ENCODE results near the gene MARCHF3. TPM values are rescaled to one million over a fixed set of nuclear protein-coding genes. Genes with fewer than 3 reads are reported as not detected.

MARCHF3 gene
- polyA plus RNA-seq, 1 donor from 2014 or later = 3.9 TPM

DNA sequence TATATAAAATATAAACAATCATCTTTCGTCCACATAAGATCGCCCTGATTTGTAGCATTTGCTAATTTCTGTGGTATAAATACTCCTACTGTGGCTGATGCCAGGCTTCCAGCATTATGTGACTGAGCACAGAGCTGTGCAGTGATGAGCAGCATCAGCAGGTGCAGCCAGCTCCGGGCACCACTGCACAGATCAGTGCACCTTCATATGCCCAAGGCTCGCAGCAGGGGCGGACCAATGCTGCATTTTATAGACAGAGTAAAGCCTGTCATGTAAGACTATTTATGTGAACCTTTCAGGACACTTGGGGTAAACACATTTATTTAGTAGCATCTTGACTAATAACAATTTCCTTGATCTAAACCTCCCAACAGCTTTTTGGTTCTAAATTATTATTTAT lies 200.3 kb downstream of the MARCHF3 start:
- H3K27ac ChIP-seq (ENCODE audit: low read length) = no peak overlapping the region
- no peaks in the 10 kb centered on the region for H3K79me2 ChIP-seq (replicated peaks; ENCODE audit: insufficient read depth, low read length)
- no peak overlapping the region for H2AFZ ChIP-seq (ENCODE audit: low read depth, low read length)
- no peaks in the 10 kb centered on the region for H3F3A ChIP-seq (ENCODE audit: insufficient read depth, low read length, poor library complexity, severe bottlenecking)
- no peaks in the 10 kb centered on the region for H3K9me2 ChIP-seq (ENCODE audit: insufficient read depth, low read length)
- H3K9ac ChIP-seq (ENCODE audit: low read length) = no peak overlapping the region
- H3K9me3 ChIP-seq (ENCODE audit: low read length) = no peaks in the 10 kb centered on the region
- peaks cover 9% of the 10 kb centered on the region for H3K36me3 ChIP-seq (ENCODE audit: insufficient read depth, low read length)
- TF ChIP-seq, protein P1, sequence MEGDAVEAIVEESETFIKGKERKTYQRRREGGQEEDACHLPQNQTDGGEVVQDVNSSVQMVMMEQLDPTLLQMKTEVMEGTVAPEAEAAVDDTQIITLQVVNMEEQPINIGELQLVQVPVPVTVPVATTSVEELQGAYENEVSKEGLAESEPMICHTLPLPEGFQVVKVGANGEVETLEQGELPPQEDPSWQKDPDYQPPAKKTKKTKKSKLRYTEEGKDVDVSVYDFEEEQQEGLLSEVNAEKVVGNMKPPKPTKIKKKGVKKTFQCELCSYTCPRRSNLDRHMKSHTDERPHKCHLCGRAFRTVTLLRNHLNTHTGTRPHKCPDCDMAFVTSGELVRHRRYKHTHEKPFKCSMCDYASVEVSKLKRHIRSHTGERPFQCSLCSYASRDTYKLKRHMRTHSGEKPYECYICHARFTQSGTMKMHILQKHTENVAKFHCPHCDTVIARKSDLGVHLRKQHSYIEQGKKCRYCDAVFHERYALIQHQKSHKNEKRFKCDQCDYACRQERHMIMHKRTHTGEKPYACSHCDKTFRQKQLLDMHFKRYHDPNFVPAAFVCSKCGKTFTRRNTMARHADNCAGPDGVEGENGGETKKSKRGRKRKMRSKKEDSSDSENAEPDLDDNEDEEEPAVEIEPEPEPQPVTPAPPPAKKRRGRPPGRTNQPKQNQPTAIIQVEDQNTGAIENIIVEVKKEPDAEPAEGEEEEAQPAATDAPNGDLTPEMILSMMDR (IDR thresholded peaks at IDR 0.05; ENCODE audit: poor library complexity, severe bottlenecking) = no peak
- no peak for TF ChIP-seq EZH2 (IDR thresholded peaks at IDR 0.05; ENCODE audit: borderline replicate concordance, insufficient read depth, low read length, poor library complexity, severe bottlenecking)
- no peak for TF ChIP-seq EP300 (conservative IDR thresholded peaks at IDR 0.05; ENCODE audit: poor library complexity, severe bottlenecking)
- no peak for TF ChIP-seq POLR2AphosphoS5 (IDR thresholded peaks at IDR 0.05)
- TF ChIP-seq, protein P2, sequence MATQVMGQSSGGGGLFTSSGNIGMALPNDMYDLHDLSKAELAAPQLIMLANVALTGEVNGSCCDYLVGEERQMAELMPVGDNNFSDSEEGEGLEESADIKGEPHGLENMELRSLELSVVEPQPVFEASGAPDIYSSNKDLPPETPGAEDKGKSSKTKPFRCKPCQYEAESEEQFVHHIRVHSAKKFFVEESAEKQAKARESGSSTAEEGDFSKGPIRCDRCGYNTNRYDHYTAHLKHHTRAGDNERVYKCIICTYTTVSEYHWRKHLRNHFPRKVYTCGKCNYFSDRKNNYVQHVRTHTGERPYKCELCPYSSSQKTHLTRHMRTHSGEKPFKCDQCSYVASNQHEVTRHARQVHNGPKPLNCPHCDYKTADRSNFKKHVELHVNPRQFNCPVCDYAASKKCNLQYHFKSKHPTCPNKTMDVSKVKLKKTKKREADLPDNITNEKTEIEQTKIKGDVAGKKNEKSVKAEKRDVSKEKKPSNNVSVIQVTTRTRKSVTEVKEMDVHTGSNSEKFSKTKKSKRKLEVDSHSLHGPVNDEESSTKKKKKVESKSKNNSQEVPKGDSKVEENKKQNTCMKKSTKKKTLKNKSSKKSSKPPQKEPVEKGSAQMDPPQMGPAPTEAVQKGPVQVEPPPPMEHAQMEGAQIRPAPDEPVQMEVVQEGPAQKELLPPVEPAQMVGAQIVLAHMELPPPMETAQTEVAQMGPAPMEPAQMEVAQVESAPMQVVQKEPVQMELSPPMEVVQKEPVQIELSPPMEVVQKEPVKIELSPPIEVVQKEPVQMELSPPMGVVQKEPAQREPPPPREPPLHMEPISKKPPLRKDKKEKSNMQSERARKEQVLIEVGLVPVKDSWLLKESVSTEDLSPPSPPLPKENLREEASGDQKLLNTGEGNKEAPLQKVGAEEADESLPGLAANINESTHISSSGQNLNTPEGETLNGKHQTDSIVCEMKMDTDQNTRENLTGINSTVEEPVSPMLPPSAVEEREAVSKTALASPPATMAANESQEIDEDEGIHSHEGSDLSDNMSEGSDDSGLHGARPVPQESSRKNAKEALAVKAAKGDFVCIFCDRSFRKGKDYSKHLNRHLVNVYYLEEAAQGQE (IDR thresholded peaks at IDR 0.05; ENCODE audit: borderline replicate concordance) = no peak
- TF ChIP-seq RAD21 (conservative IDR thresholded peaks at IDR 0.05) = no peak
- no peak for TF ChIP-seq SMC3 (conservative IDR thresholded peaks at IDR 0.05; ENCODE audit: poor library complexity)
- no peak for TF ChIP-seq TAF1 (IDR thresholded peaks at IDR 0.05; ENCODE audit: low read depth)
- TF ChIP-seq MXI1 (conservative IDR thresholded peaks at IDR 0.05; ENCODE audit: poor library complexity, severe bottlenecking) = no peak
- H3K27me3 ChIP-seq (ENCODE audit: insufficient read depth, low read depth, low read length) = no peaks in the 10 kb centered on the region
- no peaks in the 10 kb centered on the region for H4K20me1 ChIP-seq (ENCODE audit: insufficient read depth)
- H3K4me2 ChIP-seq (ENCODE audit: low read length) = no peak overlapping the region
- H3K4me3 ChIP-seq (ENCODE audit: low read length) = no peak overlapping the region

- Histone ChIP-seq H3K9ac (ENCODE audit: low read length) (no peak overlapping the region), H3K79me2 (replicated peaks; ENCODE audit: insufficient read depth, low read length) (no peaks in the 10 kb centered on the region), H3K4me3 (ENCODE audit: low read length) (no peak overlapping the region), H2AFZ (ENCODE audit: low read depth, low read length) (no peak overlapping the region), H3K9me3 (ENCODE audit: low read length) (no peaks in the 10 kb centered on the region), H3K27ac (ENCODE audit: low read length) (no peak overlapping the region), H3K27me3 (ENCODE audit: insufficient read depth, low read depth, low read length) (no peaks in the 10 kb centered on the region), H3K4me2 (ENCODE audit: low read length) (no peak overlapping the region), H3K36me3 (ENCODE audit: insufficient read depth, low read length) (peaks cover 10% of the 10 kb centered on the region), H3K9me2 (ENCODE audit: insufficient read depth, low read length) (no peaks in the 10 kb centered on the region), H4K20me1 (ENCODE audit: insufficient read depth) (no peaks in the 10 kb centered on the region), H3F3A (ENCODE audit: insufficient read depth, low read length, poor library complexity, severe bottlenecking) (no peaks in the 10 kb centered on the region)
- no peak for TF ChIP-seq SMC3 (conservative IDR thresholded peaks at IDR 0.05; ENCODE audit: poor library complexity)
- TF ChIP-seq EP300 (conservative IDR thresholded peaks at IDR 0.05; ENCODE audit: poor library complexity, severe bottlenecking) = no peak
- no peak for TF ChIP-seq EZH2 (IDR thresholded peaks at IDR 0.05; ENCODE audit: borderline replicate concordance, insufficient read depth, low read length, poor library complexity, severe bottlenecking)
- TF ChIP-seq POLR2AphosphoS5 (IDR thresholded peaks at IDR 0.05) = no peak
- no peak for TF ChIP-seq RAD21 (conservative IDR thresholded peaks at IDR 0.05)
- TF ChIP-seq MXI1 (conservative IDR thresholded peaks at IDR 0.05; ENCODE audit: poor library complexity, severe bottlenecking) = no peak
- TF ChIP-seq TAF1 (IDR thresholded peaks at IDR 0.05; ENCODE audit: low read depth) = no peak
- TF ChIP-seq, protein P1 (IDR thresholded peaks at IDR 0.05; ENCODE audit: poor library complexity, severe bottlenecking) = no peak
Observed at GRCh38 chr5:126829098-126829497, 201.3 kb downstream of the MARCHF3 start.

Data from neural cell (in vitro differentiated cells).